SIG-M5 (cell line): ENCODE results near the gene CCL20.
A peak's percentile ranks its signal among the peaks of the same experiment; 100 is the strongest.
"Not testable (repeated sequence)": the region's sequence is repeated elsewhere in the genome, so short reads cannot be mapped to it uniquely, and the experiment has no call there.

ENCODE experiments used
- DNase-seq: peaks from one replicate; lab custom pipeline; 2025; lab: John Stamatoyannopoulos, UW

CCL20 gene

GRCh38 chr2:227834423-227834822 lies 20.8 kb downstream of the CCL20 start:
- DNase-seq, result no peak

GRCh38 chr2:227834916-227835650 lies 21.4 kb downstream of the CCL20 start:
- peak; percentile 5 for DNase-seq

- not testable (repeated sequence) for DNase-seq
Measured at GRCh38 chr2:227839339-227840129, 25.9 kb downstream of the CCL20 start.

GRCh38 chr2:227846831-227847230 lies 33.2 kb downstream of the CCL20 start:
- no peak for DNase-seq

- DNase-seq, result no peak
Measured at GRCh38 chr2:227848146-227848545, 34.5 kb downstream of the CCL20 start.

GRCh38 chr2:227848586-227848985 lies 34.9 kb downstream of the CCL20 start:
- no peak for DNase-seq

- no peak for DNase-seq
Measured at GRCh38 chr2:227849906-227850305, 36.3 kb downstream of the CCL20 start.

- DNase-seq, result no peak
Measured at GRCh38 chr2:227853204-227853629, 39.6 kb downstream of the CCL20 start.

GRCh38 chr2:227853765-227854271 lies 40.2 kb downstream of the CCL20 start:
- no peak for DNase-seq

GRCh38 chr2:227855440-227855839 lies 41.8 kb downstream of the CCL20 start:
- DNase-seq, result no peak

GRCh38 chr2:227856697-227857096 lies 43.1 kb downstream of the CCL20 start:
- no peak for DNase-seq

- DNase-seq, result no peak
Measured at GRCh38 chr2:227860221-227860641, 46.6 kb downstream of the CCL20 start.

GRCh38 chr2:227861011-227861410 lies 47.4 kb downstream of the CCL20 start:
- DNase-seq, result no peak

GRCh38 chr2:227862227-227862740 lies 48.6 kb downstream of the CCL20 start:
- DNase-seq, result no peak

GRCh38 chr2:227862741-227863588 lies 49.3 kb downstream of the CCL20 start:
- DNase-seq, result no peak

GRCh38 chr2:227864161-227864756 lies 50.6 kb downstream of the CCL20 start:
- no peak for DNase-seq

GRCh38 chr2:227865291-227865690 lies 51.6 kb downstream of the CCL20 start:
- DNase-seq, result no peak
